ENCODE measurements around the gene APEH.
A peak's percentile ranks its signal among the peaks of the same experiment; 100 is the strongest.

The APEH gene

GRCh38 chr3:49716169-49716568, 42.0 kb downstream of the APEH start:
- DNase-seq = no peak

GRCh38 chr3:49716691-49717210, 42.6 kb downstream of the APEH start:
- DNase-seq = no peak

GRCh38 chr3:49717211-49717958, 43.2 kb downstream of the APEH start:
- no peak for DNase-seq

GRCh38 chr3:49717959-49718857, 44.1 kb downstream of the APEH start:
- peak in 1 of 3 experiments; percentile 20 for DNase-seq

- no peak for DNase-seq
These were observed 44.7 kb downstream of the APEH start for GRCh38 chr3:49718858-49719213.

GRCh38 chr3:49719214-49719884, 45.2 kb downstream of the APEH start, which contains the start of gene AMIGO3:
Gene AMIGO3 (minus strand): TSS chr3:49719684. CDS start chr3:49719465, 219 bp downstream.
- peak in 2 of 3 experiments; percentile 4 to 83 for DNase-seq

GRCh38 chr3:49720855-49721595, 46.9 kb downstream of the APEH start:
- no peak for DNase-seq

GRCh38 chr3:49721596-49721895, 47.4 kb downstream of the APEH start:
- no peak for DNase-seq

- no peak for DNase-seq
These were observed 48.0 kb downstream of the APEH start for GRCh38 chr3:49721896-49722781.

- no peak for DNase-seq
These were observed 48.7 kb downstream of the APEH start for GRCh38 chr3:49722896-49723295.

GRCh38 chr3:49723296-49723627, 49.1 kb downstream of the APEH start:
- DNase-seq = peak; percentile 3 to 65 (median 50)

GRCh38 chr3:49723628-49724551, 49.7 kb downstream of the APEH start, which contains the start of gene GMPPB:
Gene GMPPB (minus strand): TSS chr3:49723951. CDS start chr3:49723726, 225 bp downstream.
- DNase-seq = peak; percentile 90 to 95 (median 92)

- DNase-seq = no peak
These were observed 50.4 kb downstream of the APEH start for GRCh38 chr3:49724586-49724985.

- no peak for DNase-seq
These were observed 51.9 kb downstream of the APEH start for GRCh38 chr3:49725906-49726681.

- no peak for DNase-seq
These were observed 53.2 kb downstream of the APEH start for GRCh38 chr3:49727154-49727923.

- DNase-seq = no peak
These were observed 53.8 kb downstream of the APEH start for GRCh38 chr3:49727924-49728361.

- DNase-seq = no peak
These were observed 55.9 kb downstream of the APEH start for GRCh38 chr3:49729966-49730609.

- DNase-seq = no peak
These were observed 58.4 kb downstream of the APEH start for GRCh38 chr3:49732597-49732996.

All from NCI-H1417 (cell line).